IPS-20b (cell line): ENCODE data around the gene DHX8.

Experiments
- H3K27ac ChIP-seq: one replicate; pipeline ENCODE4 v1.5.1; 2013; ENCODE audit warnings: low read length
- H3K27me3 ChIP-seq: 2 replicates; pipeline ENCODE4 v1.6.1; 2013; ENCODE audit warnings: mild to moderate bottlenecking, low read length, inconsistent platforms; ENCODE audit not compliant: insufficient read depth
- H3K36me3 ChIP-seq: 2 replicates; pipeline ENCODE4 v1.6.1; 2013; ENCODE audit warnings: low read depth, mild to moderate bottlenecking, inconsistent platforms, low read length, moderate library complexity; ENCODE audit not compliant: insufficient read depth
- H3K4me1 ChIP-seq: 2 replicates; pipeline ENCODE4 v1.6.1; 2013; ENCODE audit warnings: mild to moderate bottlenecking, control low read depth, inconsistent platforms, low read length, moderate library complexity; ENCODE audit not compliant: insufficient read depth
- H3K4me3 ChIP-seq: 2 replicates; pipeline ENCODE4 v1.5.1; 2013; ENCODE audit warnings: mild to moderate bottlenecking, low read length, inconsistent platforms
- H3K9ac ChIP-seq: 2 replicates; pipeline ENCODE4 v1.6.1; 2013; ENCODE audit warnings: low read depth, mild to moderate bottlenecking, inconsistent platforms, low read length, moderate library complexity
- H3K9me3 ChIP-seq: 2 replicates; pipeline ENCODE4 v1.6.1; 2013; ENCODE audit warnings: mild to moderate bottlenecking, low read depth, low read length, inconsistent platforms; ENCODE audit not compliant: insufficient read depth

Gene DHX8

DNA sequence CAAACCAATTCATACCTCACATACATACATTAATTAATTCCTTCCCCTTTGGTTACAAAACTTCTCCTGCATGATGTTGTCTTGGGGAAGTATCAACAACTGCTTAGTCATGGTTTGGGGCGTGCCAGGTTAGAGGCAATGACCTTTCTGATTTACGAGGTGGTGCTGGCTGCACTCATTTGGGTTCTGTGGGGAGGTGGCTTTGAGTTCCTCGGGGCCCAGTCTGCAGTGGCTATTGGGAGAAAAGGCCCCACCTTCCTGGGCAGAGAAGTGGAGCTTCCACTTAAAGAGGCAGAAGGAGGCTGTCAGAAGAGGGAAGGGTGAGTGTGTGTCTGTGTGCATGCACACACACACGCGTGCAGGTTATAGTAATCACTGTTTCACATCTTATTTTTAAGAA, 72.5 kb downstream of the DHX8 start:
- H3K4me1 ChIP-seq = peaks cover 9% of the 10 kb centered on the region; the same call in 1 of the 2 replicates
- H3K9ac ChIP-seq = no peak overlapping the region
- no peaks in the 10 kb centered on the region for H3K36me3 ChIP-seq
- H3K9me3 ChIP-seq = no peaks in the 10 kb centered on the region
- no peak overlapping the region for H3K27ac ChIP-seq
- no peak overlapping the region for H3K4me3 ChIP-seq
- peaks cover 10% of the 10 kb centered on the region; the same call in 1 of the 2 replicates for H3K27me3 ChIP-seq

DNA sequence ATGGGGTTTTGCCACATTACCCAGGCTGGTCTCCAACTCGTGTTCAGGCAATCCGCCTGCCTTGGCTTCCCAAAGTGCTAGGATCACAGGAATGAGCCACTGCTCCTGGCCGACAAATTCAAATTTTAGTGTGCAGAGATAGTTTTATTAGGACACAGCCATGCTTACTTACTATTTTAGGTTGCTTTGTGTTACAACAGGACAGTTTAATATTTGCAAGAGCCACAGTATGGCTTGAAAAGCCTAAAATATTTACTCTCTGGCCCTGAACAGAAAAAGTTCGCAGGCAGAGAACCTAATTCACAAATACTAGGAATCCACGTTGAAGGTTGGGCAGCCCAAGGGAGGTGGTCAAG, 75.0 kb downstream of the DHX8 start:
- H3K4me3 ChIP-seq = no peak overlapping the region
- H3K4me1 ChIP-seq = peaks cover 19% of the 10 kb centered on the region; the same call in 1 of the 2 replicates
- peaks cover 15% of the 10 kb centered on the region for H3K27me3 ChIP-seq
- no peaks in the 10 kb centered on the region for H3K9me3 ChIP-seq
- no peaks in the 10 kb centered on the region for H3K36me3 ChIP-seq
- H3K9ac ChIP-seq = no peak overlapping the region
- no peak overlapping the region for H3K27ac ChIP-seq

DNA sequence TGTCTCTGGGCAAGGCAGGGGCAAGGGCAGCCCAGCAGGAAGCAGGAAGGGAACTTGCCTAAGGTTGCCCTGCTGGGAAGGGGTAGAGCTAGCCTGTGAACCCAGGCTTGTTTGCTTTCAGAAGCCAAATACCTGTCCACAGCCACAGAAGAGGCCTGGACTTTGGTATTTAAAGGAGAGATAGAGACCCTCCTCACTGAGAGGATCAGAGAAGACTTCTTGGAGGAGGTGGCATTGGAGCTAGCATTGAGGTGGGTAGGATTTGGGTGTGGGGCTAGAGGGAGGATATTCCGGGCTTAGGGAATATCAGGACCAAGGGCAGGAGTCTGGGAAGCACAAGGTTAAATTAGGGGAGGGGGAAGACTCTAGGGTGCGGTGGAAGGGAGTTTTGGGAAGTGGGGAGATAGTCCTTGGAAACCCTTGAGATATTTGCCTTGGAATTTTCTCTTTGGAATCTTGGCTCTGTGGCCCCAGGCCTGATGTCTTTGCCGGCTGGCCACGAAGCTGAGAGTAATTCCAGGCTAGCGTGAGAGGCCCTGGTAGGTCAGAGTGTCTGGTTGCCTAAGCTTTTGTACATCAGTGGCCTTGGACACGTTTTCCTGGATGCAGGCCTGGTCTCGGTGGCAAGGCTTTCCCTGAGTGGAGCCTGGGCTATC, 75.5 kb downstream of the DHX8 start:
- peaks cover 17% of the 10 kb centered on the region for H3K27me3 ChIP-seq
- no peak overlapping the region for H3K27ac ChIP-seq
- no peaks in the 10 kb centered on the region for H3K9me3 ChIP-seq
- H3K36me3 ChIP-seq = no peaks in the 10 kb centered on the region
- no peak overlapping the region for H3K9ac ChIP-seq
- H3K4me3 ChIP-seq = no peak overlapping the region
- H3K4me1 ChIP-seq = peaks cover 20% of the 10 kb centered on the region; the same call in 1 of the 2 replicates

DNA sequence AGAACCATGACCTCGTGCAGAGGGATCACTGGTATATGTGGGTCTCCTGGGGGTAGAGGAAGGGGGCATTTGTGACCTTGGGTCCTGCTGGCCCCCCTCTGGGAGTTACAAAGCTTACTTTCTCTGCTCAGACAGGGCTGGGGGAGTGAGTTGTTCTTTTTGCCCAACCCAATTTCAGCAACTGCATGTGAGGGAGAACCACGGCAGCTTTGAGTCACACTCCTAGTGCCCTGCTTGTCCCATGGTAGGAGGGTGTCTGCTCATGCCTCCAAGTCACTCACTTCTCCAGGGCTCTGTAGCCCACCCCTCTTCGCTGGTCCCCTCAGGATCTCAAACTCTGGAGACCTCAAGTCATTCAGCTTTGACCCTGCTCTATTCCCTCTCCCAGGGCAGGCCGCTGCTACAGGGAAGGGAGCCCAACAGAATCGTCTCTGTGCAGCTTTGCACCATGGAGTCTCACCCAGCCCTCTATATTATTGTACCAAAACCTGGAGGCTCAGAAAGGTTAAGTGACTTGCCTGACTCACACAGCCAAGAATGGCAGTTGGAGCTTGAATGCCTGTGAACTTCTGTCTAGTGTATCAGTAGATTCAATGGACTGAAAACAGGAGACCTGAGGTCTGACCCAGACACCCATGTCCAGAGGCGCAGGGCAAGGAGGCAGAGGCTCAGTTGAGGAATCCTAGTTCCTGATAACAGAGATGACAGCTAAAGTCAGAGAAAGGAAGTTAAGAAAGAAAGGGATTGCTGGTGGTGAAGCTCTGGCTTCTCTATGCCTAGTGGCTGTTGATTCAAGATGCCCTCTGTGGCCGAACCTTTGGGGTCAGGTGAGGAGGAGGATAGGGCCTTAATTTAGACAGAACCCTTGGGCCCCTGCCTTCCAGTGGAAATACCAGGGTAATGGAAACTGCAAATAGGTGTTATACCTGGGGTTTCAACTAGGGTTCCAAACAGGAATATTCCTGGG, 77.0 kb downstream of the DHX8 start:
- peaks cover 17% of the 10 kb centered on the region for H3K27me3 ChIP-seq
- H3K27ac ChIP-seq = no peak overlapping the region
- no peak overlapping the region for H3K9ac ChIP-seq
- no peaks in the 10 kb centered on the region for H3K36me3 ChIP-seq
- no peaks in the 10 kb centered on the region for H3K9me3 ChIP-seq
- peaks cover 12% of the 10 kb centered on the region; the same call in 1 of the 2 replicates for H3K4me1 ChIP-seq
- no peak overlapping the region for H3K4me3 ChIP-seq

DNA sequence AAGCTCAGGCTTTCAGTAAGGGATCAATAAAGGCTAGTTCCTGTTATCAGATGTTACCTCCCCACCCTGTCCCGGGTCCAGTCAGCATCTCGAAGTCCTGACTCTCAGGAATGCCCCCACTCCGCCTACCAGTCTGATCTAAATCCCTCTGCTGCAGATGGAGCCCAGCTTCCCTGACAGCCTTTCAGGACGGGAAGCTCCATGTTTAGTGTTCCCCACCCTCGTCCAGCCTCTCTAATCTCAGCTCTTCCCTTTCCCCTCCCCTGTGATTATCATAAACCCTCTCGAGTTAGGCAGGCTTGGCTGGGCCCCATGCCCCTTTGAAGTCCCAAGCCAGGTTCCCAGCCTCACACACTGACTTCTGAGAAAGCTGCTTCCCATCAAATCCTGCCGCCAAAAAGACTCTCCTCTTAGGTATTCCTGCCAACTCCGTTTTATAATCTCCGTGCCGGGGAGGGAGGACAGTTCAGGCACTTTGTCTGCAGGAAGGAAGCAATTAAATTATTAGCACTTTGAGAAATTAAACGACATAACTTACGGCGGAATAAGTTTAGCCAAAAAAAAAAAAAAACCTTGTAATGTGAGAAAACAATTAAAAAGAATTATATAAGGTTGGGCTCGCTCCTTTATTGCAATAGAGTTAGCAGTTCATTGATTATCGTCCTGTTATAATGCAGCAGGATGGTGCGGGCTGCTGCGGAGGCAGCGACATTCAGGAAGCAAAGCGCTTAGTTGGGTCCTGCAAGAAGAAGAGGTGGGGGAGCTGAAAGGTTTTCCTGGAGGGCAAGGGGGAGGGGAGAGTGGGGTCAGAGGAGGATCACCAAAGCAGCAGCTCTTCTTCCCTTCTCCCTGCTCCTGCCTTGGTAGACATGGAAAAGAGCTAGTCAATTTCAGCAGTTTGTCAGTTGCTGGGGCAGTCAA, 79.2 kb downstream of the DHX8 start:
- peaks cover 17% of the 10 kb centered on the region for H3K27me3 ChIP-seq
- H3K4me3 ChIP-seq = peak overlapping the region; percentile 53
- no peaks in the 10 kb centered on the region for H3K9me3 ChIP-seq
- peaks cover 12% of the 10 kb centered on the region; the same call in 1 of the 2 replicates for H3K4me1 ChIP-seq
- H3K27ac ChIP-seq = no peak overlapping the region
- H3K36me3 ChIP-seq = no peaks in the 10 kb centered on the region
- no peak overlapping the region for H3K9ac ChIP-seq

DNA sequence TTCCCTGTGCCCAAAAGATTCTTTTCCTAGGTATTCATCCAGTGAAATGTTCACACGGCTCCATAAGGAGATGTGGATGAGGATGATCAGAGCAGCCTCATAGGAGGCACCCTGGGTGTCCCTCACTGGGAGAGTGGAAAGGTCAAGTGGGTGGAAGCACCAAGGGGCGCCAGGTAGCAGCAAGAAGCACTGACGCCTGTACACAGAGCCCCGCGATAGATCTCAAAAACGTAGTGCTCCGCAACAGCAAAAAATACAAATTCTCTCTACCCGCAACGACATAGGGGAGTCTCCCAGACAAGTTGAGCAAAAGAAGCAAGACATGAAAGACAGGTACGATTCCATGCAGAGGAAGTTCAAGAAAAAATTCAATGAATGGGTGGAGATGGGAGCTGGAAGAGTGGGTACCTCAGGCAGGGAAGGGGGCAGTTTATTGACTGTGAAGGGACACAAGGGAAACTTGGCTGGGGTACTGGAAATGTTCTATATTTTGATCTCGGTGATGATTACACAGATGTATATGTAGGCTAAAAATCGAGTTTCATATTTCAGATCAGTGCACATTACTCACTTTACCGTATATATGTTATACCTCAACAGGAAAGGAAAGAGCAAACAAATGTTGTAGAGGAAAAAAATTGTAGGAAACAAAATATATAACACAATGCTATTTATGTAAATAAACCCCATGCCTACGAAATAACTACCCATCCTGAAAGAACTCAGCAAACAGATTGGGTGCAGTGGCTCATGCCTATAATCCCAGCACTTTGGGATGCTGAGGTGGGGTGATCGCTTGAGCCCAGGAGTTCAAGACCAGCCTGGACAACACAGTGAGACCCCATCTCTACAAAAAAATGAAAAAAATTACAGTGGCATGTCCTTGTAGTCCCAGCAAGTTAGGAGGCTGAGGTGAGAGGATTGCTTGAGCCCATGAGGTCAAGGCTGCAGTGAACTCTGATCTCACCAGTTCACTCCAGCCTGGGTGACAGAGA, 80.1 kb downstream of the DHX8 start:
- Histone ChIP-seq H3K4me1 (peaks cover 12% of the 10 kb centered on the region; the same call in 1 of the 2 replicates), H3K27me3 (peaks cover 17% of the 10 kb centered on the region), H3K36me3 (no peaks in the 10 kb centered on the region), H3K9ac (no peak overlapping the region), H3K27ac (no peak overlapping the region), H3K9me3 (no peaks in the 10 kb centered on the region), H3K4me3 (peak overlapping the region; percentile 53; the same call in 1 of the 2 replicates)

DNA sequence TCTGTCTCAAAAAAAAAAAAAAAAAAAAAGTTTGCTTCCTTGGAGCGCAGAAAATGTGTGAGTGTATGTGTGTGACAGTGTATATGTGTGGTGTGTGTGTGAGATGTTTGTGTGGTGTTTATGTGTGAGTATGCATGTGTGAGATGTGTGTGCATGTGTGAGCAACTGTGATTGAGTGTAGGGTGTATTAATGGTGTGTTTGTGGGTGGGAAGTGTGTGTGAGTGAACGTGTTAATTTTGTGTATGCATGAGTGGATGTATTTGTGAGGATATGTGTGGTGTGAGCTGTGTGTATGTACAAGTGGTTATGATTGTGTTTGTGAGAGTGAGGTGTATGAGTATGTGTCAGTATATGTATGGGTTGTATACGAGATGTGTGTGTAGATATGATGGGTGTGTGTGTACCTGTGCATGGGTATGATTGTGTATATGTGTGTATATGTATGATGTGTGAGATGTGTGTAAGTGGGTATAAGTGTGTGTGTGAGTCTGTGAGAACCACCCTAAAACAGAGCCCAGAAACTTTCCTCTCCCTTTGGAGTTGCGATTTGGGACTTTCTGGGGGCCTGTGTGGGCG, 84.8 kb downstream of the DHX8 start:
- H3K27me3 ChIP-seq = peaks cover 4% of the 10 kb centered on the region
- no peaks in the 10 kb centered on the region for H3K36me3 ChIP-seq
- no peaks in the 10 kb centered on the region for H3K9me3 ChIP-seq
- H3K4me1 ChIP-seq = peaks cover 4% of the 10 kb centered on the region; the same call in 1 of the 2 replicates
- H3K4me3 ChIP-seq = no peak overlapping the region
- no peak overlapping the region for H3K27ac ChIP-seq
- H3K9ac ChIP-seq = no peak overlapping the region

DNA sequence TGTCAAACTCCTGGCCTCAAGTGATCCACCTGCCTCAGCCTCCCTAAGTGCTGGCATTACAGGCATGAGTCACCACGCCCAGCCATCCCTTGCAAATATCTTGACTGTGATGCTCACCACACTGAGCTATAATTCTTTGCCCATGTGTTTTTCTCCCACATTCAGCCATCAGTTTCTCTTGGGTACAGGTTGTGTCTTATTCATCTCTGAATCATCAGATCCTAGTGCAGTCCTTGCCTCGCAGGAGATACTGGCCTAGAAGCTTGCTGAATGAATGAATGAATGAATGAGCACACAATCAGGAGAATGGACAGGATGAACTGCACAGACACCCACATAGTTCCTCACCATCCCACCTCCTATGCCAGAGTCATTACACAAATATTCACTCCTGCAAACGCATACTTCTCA, 86.7 kb downstream of the DHX8 start:
- Histone ChIP-seq H3K9me3 (no peaks in the 10 kb centered on the region), H3K9ac (no peak overlapping the region), H3K27ac (no peak overlapping the region), H3K27me3 (no peaks in the 10 kb centered on the region), H3K36me3 (no peaks in the 10 kb centered on the region), H3K4me1 (no peaks in the 10 kb centered on the region), H3K4me3 (no peak overlapping the region)

DNA sequence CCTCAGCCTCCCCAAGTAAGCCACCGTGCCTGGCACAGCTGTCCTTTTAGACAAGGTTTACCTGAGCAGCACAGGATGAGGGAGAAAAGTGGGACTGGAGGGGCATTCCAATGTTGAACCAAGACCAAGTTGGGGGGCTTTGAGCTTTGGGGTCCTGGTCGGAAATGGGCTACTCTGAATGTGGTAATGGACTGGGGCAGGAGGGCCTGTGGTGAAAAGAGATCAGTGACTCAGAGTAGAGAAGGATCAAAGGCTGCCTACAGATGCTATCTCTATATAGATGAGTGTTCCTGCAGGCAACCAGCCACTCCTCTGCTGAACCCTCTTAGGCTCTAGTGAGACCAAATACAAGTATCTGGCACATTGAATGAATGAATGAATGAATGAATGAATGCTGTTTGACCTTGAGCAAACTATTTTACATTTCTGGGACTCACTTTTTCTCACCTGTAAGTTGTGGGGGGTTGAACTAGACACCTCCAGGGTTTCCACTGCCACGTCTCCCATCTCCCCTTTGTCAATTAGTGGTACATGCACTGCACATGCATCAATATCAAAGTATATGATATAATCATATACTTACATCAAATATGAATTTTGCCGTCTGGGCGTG, 88.7 kb downstream of the DHX8 start:
- Histone ChIP-seq H3K4me1 (peaks cover 2% of the 10 kb centered on the region), H3K36me3 (no peaks in the 10 kb centered on the region), H3K9ac (no peak overlapping the region), H3K9me3 (no peaks in the 10 kb centered on the region), H3K4me3 (no peak overlapping the region), H3K27me3 (no peaks in the 10 kb centered on the region), H3K27ac (no peak overlapping the region)
